ENCODE data around the gene TBC1D28. TPM values are rescaled to one million over a fixed set of nuclear protein-coding genes. Genes with fewer than 3 reads are reported as not detected.
"Not testable (repeated sequence)": the region's sequence is repeated elsewhere in the genome, so short reads cannot be mapped to it uniquely, and the experiment has no call there.

Gene TBC1D28
- total RNA-seq, 1 experiment from 2014 or later, result not detected

GRCh38 chr17:18625509-18626104 lies 18.6 kb downstream of the TBC1D28 start:
- H3K27me3 Mint-ChIP-seq (ENCODE audit: insufficient read depth, unreplicated experiment); H3K36me3 ChIP-seq (ENCODE audit: control insufficient read depth, insufficient read depth, low read length); H3K9me3 Mint-ChIP-seq (ENCODE audit: unreplicated experiment); intact Hi-C loops (cut with micrococcal nuclease; ENCODE audit: unreplicated experiment); POLR2A ChIA-PET; BruUV-seq (replicated peaks); H3K9me3 ChIP-seq; H3K4me1 ChIP-seq; H3K4me1 Mint-ChIP-seq (ENCODE audit: low read depth, unreplicated experiment); H3K27me3 ChIP-seq (replicated peaks; ENCODE audit: control insufficient read depth, insufficient read depth, low read length): not testable (repeated sequence)
- Mint-ChIP-seq H3K36me3 (ENCODE audit: insufficient read depth, unreplicated experiment) (peaks cover 13% of the 10 kb centered on the region), H3K4me3 (ENCODE audit: unreplicated experiment) (peak overlapping the region; percentile 85), H3K27ac (ENCODE audit: unreplicated experiment) (peak overlapping the region; percentile 88)
- CTCF ChIA-PET, result interaction anchor here (0.7 to 1.0 kb wide), 3 partner anchors 72 to 879 kb away, joined by 3 to 6 read pairs (median 3); partner anchors contain the start of gene SHMT1
- peak; percentile 95 to 97 for DNase-seq
- peak overlapping the region; percentile 73 for H3K4me3 ChIP-seq (ENCODE audit: low read depth, low read length)
- TF ChIP-seq CTCF (IDR thresholded peaks at IDR 0.05; ENCODE audit: insufficient read depth in 1 of 2, low read depth in 1 of 2, low read length in 1 of 2, severe bottlenecking in 1 of 2, unreplicated experiment in 1 of 2), result peak; percentile 98 to 100

- Mint-ChIP-seq H3K4me3 (ENCODE audit: unreplicated experiment) (peak overlapping the region; percentile 85), H3K36me3 (ENCODE audit: insufficient read depth, unreplicated experiment) (peaks cover 13% of the 10 kb centered on the region), H3K27ac (ENCODE audit: unreplicated experiment) (peak overlapping the region; percentile 88)
- DNase-seq, result peak; percentile 26 to 43
- TSS peak; percentile 82 for BruUV-seq (replicated peaks)
- H3K36me3 ChIP-seq (ENCODE audit: control insufficient read depth, insufficient read depth, low read length); H3K27me3 ChIP-seq (replicated peaks; ENCODE audit: control insufficient read depth, insufficient read depth, low read length); H3K27me3 Mint-ChIP-seq (ENCODE audit: insufficient read depth, unreplicated experiment); H3K4me1 Mint-ChIP-seq (ENCODE audit: low read depth, unreplicated experiment); intact Hi-C loops (cut with micrococcal nuclease; ENCODE audit: unreplicated experiment); H3K9me3 ChIP-seq; POLR2A ChIA-PET; H3K9me3 Mint-ChIP-seq (ENCODE audit: unreplicated experiment); H3K4me1 ChIP-seq: not testable (repeated sequence)
- CTCF ChIA-PET, result interaction anchor here (0.7 to 1.0 kb wide), 2 partner anchors 73 to 262 kb away, joined by 3 to 6 read pairs; partner anchors contain the start of gene SHMT1
- peak overlapping the region; percentile 73 for H3K4me3 ChIP-seq (ENCODE audit: low read depth, low read length)
Measured at GRCh38 chr17:18624862-18625501, 19.2 kb downstream of the TBC1D28 start.

- H3K9me3 Mint-ChIP-seq (ENCODE audit: unreplicated experiment); BruUV-seq (replicated peaks); H3K4me3 Mint-ChIP-seq (ENCODE audit: unreplicated experiment); intact Hi-C loops (cut with micrococcal nuclease; ENCODE audit: unreplicated experiment); DNase-seq; POLR2A ChIA-PET; CTCF ChIA-PET; H3K36me3 Mint-ChIP-seq (ENCODE audit: insufficient read depth, unreplicated experiment); H3K4me1 Mint-ChIP-seq (ENCODE audit: low read depth, unreplicated experiment); H3K27ac Mint-ChIP-seq (ENCODE audit: unreplicated experiment); H3K27me3 ChIP-seq (replicated peaks; ENCODE audit: control insufficient read depth, insufficient read depth, low read length); H3K36me3 ChIP-seq (ENCODE audit: control insufficient read depth, insufficient read depth, low read length); H3K4me1 ChIP-seq; H3K4me3 ChIP-seq (ENCODE audit: low read depth, low read length); H3K27me3 Mint-ChIP-seq (ENCODE audit: insufficient read depth, unreplicated experiment); H3K9me3 ChIP-seq: not testable (repeated sequence)
Measured at GRCh38 chr17:18617613-18618012, 26.6 kb downstream of the TBC1D28 start.

- H3K27me3 ChIP-seq (replicated peaks; ENCODE audit: control insufficient read depth, insufficient read depth, low read length); H3K4me3 Mint-ChIP-seq (ENCODE audit: unreplicated experiment); H3K27ac Mint-ChIP-seq (ENCODE audit: unreplicated experiment); H3K4me1 Mint-ChIP-seq (ENCODE audit: low read depth, unreplicated experiment); H3K9me3 ChIP-seq; intact Hi-C loops (cut with micrococcal nuclease; ENCODE audit: unreplicated experiment); H3K27me3 Mint-ChIP-seq (ENCODE audit: insufficient read depth, unreplicated experiment); CTCF ChIA-PET; POLR2A ChIA-PET; DNase-seq; H3K36me3 ChIP-seq (ENCODE audit: control insufficient read depth, insufficient read depth, low read length); H3K9me3 Mint-ChIP-seq (ENCODE audit: unreplicated experiment); H3K36me3 Mint-ChIP-seq (ENCODE audit: insufficient read depth, unreplicated experiment); BruUV-seq (replicated peaks); H3K4me3 ChIP-seq (ENCODE audit: low read depth, low read length); H3K4me1 ChIP-seq: not testable (repeated sequence)
Measured at GRCh38 chr17:18613016-18613415, 31.2 kb downstream of the TBC1D28 start.

GRCh38 chr17:18593138-18593537 lies 51.1 kb downstream of the TBC1D28 start:
- H3K36me3 ChIP-seq (ENCODE audit: control insufficient read depth, insufficient read depth, low read length); H3K27me3 ChIP-seq (replicated peaks; ENCODE audit: control insufficient read depth, insufficient read depth, low read length); H3K4me3 Mint-ChIP-seq (ENCODE audit: unreplicated experiment); H3K9me3 ChIP-seq; H3K4me1 Mint-ChIP-seq (ENCODE audit: low read depth, unreplicated experiment); DNase-seq; H3K4me1 ChIP-seq; H3K27ac Mint-ChIP-seq (ENCODE audit: unreplicated experiment); CTCF ChIA-PET; H3K27me3 Mint-ChIP-seq (ENCODE audit: insufficient read depth, unreplicated experiment); H3K4me3 ChIP-seq (ENCODE audit: low read depth, low read length); BruUV-seq (replicated peaks); H3K9me3 Mint-ChIP-seq (ENCODE audit: unreplicated experiment); POLR2A ChIA-PET; intact Hi-C loops (cut with micrococcal nuclease; ENCODE audit: unreplicated experiment): not testable (repeated sequence)
- H3K36me3 Mint-ChIP-seq (ENCODE audit: insufficient read depth, unreplicated experiment), result peaks cover 21% of the 10 kb centered on the region

All from Caco-2 (cell line).